MM.1S (cell line): ENCODE results near the gene FHDC1.

Experiments used
- CTCF ChIP-seq: fragments of 300-600 bp; sonication (generic); IDR thresholded peaks from 2 replicates; pipeline ENCODE4 v1.5.1; 2016; ENCODE audit warnings: antibody characterized with exemption, low read length, mixed read lengths
- EZH2 ChIP-seq: fragments of 300-600 bp; sonication (generic); optimal IDR thresholded peaks from 2 replicates; pipeline ENCODE3; 2017; ENCODE audit warnings: low read depth, mild to moderate bottlenecking, antibody characterized with exemption, low read length, mixed read lengths
- EZH2phosphoT487 ChIP-seq: fragments of 300-600 bp; sonication (generic); IDR thresholded peaks from 2 replicates; pipeline ENCODE4 v1.6.1; 2018; ENCODE audit warnings: antibody characterized with exemption, low read length

- TF ChIP-seq EZH2 (no peak), CTCF (no peak), EZH2phosphoT487 (no peak)
Observed at GRCh38 chr4:152970102-152970820, 34.1 kb downstream of the FHDC1 start.
